HepG2 (cell line): ENCODE results near the gene GJB1. TPM values are rescaled to one million over a fixed set of nuclear protein-coding genes. Genes with fewer than 3 reads are reported as not detected.
A peak's percentile ranks its signal among the peaks of the same experiment; 100 is the strongest.

ENCODE experiments used
- ESRRA ChIP-seq: sonication (generic); formaldehyde crosslinking; IDR thresholded peaks from 2 replicates; pipeline ENCODE4 v1.5.1; 2020; ENCODE audit warnings: mild to moderate bottlenecking, low read depth, missing genetic modification reagents
- FOXP4 ChIP-seq: sonication (generic); formaldehyde crosslinking; IDR thresholded peaks from 2 replicates; pipeline ENCODE4 v1.4.0; 2020; ENCODE audit warnings: missing genetic modification reagents
- HOXA5 ChIP-seq: sonication (generic); formaldehyde crosslinking; IDR thresholded peaks from 2 replicates; pipeline ENCODE4 v1.4.0; 2020; ENCODE audit warnings: missing genetic modification reagents
- RXRB ChIP-seq: IDR thresholded peaks from 2 replicates; pipeline ENCODE4 v1.6.1; 2016; ENCODE audit warnings: borderline replicate concordance, missing genetic modification reagents, missing compliant biosample characterization
- SOX5 ChIP-seq: IDR thresholded peaks from 2 replicates; pipeline ENCODE4 v1.6.1; 2016; ENCODE audit warnings: borderline replicate concordance
- TAF15 ChIP-seq: fragments of 200-400 bp; formaldehyde crosslinking; IDR thresholded peaks from one replicate; pipeline ENCODE4 v1.6.1; 2018; ENCODE audit warnings: mild to moderate bottlenecking, low read depth, low read length; ENCODE audit not compliant: poor library complexity, severe bottlenecking
- THAP8 ChIP-seq: sonication (generic); formaldehyde crosslinking; IDR thresholded peaks from 2 replicates; pipeline ENCODE4 v1.5.1; 2020; ENCODE audit warnings: missing genetic modification reagents, mild to moderate bottlenecking, borderline replicate concordance
- ZHX2 ChIP-seq, 2 experiments: sonication (generic) in 1 of 2; formaldehyde crosslinking in 1 of 2; IDR thresholded peaks; 2 replicates each; pipeline versions ENCODE4 v1.6.1 to v1.9.0; 2014 to 2022; ENCODE audit warnings: antibody characterized with exemption in 1 of 2, borderline replicate concordance in 1 of 2, inconsistent platforms in 1 of 2, low read depth in 1 of 2, missing genetic modification reagents in 1 of 2
- ZNF550 ChIP-seq: sonication (generic); formaldehyde crosslinking; IDR thresholded peaks from 2 replicates; pipeline ENCODE4 v1.4.0; 2020; ENCODE audit warnings: mild to moderate bottlenecking, missing genetic modification reagents, borderline replicate concordance
- ZNF572 ChIP-seq: sonication (generic); formaldehyde crosslinking; IDR thresholded peaks from 2 replicates; pipeline ENCODE4 v1.5.1; 2020; ENCODE audit warnings: mild to moderate bottlenecking, missing genetic modification reagents
- ZNF597 ChIP-seq: sonication (generic); formaldehyde crosslinking; IDR thresholded peaks from 2 replicates; pipeline ENCODE4 v1.5.0; 2020; ENCODE audit warnings: missing genetic modification reagents
- polyA plus RNA-seq, 8 experiments: library from polyadenylated mRNA; depleted of rRNA in 3 of 8; stranded (reverse) in 7 of 8; unstranded in 1 of 8; fragments of >200 nt; fragmentation: Illumina TruSeq in 4 of 8; extraction: Trizol in 4 of 8; gene quantifications; 2 replicates each; pipeline versions ENCODE4 v1.2.1 to v1.2.3, GENCODE V29; 2011 to 2016; ENCODE audit warnings: low read depth in 4 of 8, missing spikeins in 1 of 8, mixed read lengths in 1 of 8; ENCODE audit not compliant: insufficient read depth in 1 of 8
- total RNA-seq, 5 experiments: library from RNA; depleted of rRNA; stranded (reverse); fragments of >200 nt; fragmentation: Illumina TruSeq; extraction: Trizol; gene quantifications; 2 replicates each; pipeline ENCODE4 v1.2.3, GENCODE V29; 2016; ENCODE audit warnings: low read depth in 1 of 5

Gene GJB1
- total and polyA plus RNA-seq, 2 of the 13 experiments (the other 11 are each of a cell fraction or from before 2014, with no cell fraction given): 111 to 161 TPM

GRCh38 chrX:71254092-71254963 is 31.3 kb downstream of the GJB1 start, which contains the start of gene ZMYM3 (continued):
- TF ChIP-seq THAP8 (CRISPR knock-in tag) (no peak), ESRRA (CRISPR knock-in tag) (no peak), SOX5 (peak; percentile 9; the same call in 1 of the 2 replicates), FOXP4 (CRISPR knock-in tag) (no peak), RXRB (no peak), TAF15 (no peak), ZHX2 (IDR thresholded peaks at IDR 0.05; ENCODE audit: low read depth) (no peak), ZHX2 (CRISPR knock-in tag; IDR thresholded peaks at IDR 0.05; ENCODE audit: borderline replicate concordance) (no peak), ZNF572 (CRISPR knock-in tag) (no peak), ZNF550 (CRISPR knock-in tag) (no peak), ZNF597 (CRISPR knock-in tag) (no peak), HOXA5 (no peak)
